IMR-90 (cell line): Measurements from ENCODE around the gene GM2A. TPM values are rescaled to one million over a fixed set of nuclear protein-coding genes. Genes with fewer than 3 reads are reported as not detected.

Experiments
- ATAC-seq: fragments of 200-7000 bp; cut with Tn5 transposase; 2 replicates; pipeline ENCODE4 v1.9.1; 2020; ENCODE audit warnings: low read depth, mild to moderate bottlenecking, moderate library complexity
- BruUV-seq: library from RNA; stranded (reverse); fragments of 400-500 nt; replicated peaks from 2 replicates; lab custom pipeline; 2021; lab: Mats Ljungman, UMichigan
- CTCF ChIA-PET: fragments of 300-600 bp; formaldehyde crosslinking; extraction: SDS; loops from one replicate; lab custom pipeline; 2021; ENCODE audit warnings: antibody characterized with exemption; lab: Yijun Ruan, JAX
- POLR2A ChIA-PET: fragments of 300-600 bp; sonication (Branson Sonifier 250); formaldehyde crosslinking; loops from one replicate; lab custom pipeline; 2022; ENCODE audit warnings: antibody characterized with exemption; ENCODE audit not compliant: unreplicated experiment; lab: Charles Lee
- DNase-seq: peaks from one replicate; pipeline ENCODE4 v3.0.0; 2013
- H2AFZ ChIP-seq: replicated peaks from 2 replicates; pipeline ENCODE3; 2013; ENCODE audit warnings: low read length, mild to moderate bottlenecking; ENCODE audit not compliant: poor library complexity
- H2AK5ac ChIP-seq: 2 replicates; pipeline ENCODE4 v1.6.1; 2013; ENCODE audit warnings: low read depth, low read length, inconsistent platforms
- H2AK9ac ChIP-seq: replicated peaks from 2 replicates; pipeline ENCODE3; 2013; ENCODE audit warnings: mild to moderate bottlenecking, low read depth, low read length, moderate library complexity; ENCODE audit not compliant: poor library complexity
- H2BK120ac ChIP-seq: 2 replicates; pipeline ENCODE4 v1.6.1; 2013; ENCODE audit warnings: low read depth, low read length, inconsistent platforms
- H2BK15ac ChIP-seq: 3 replicates; pipeline ENCODE4 v1.6.1; 2013; ENCODE audit warnings: low read depth, low read length, inconsistent platforms
- H2BK20ac ChIP-seq: 2 replicates; pipeline ENCODE4 v1.6.1; 2013; ENCODE audit warnings: low read depth, mild to moderate bottlenecking, inconsistent platforms, low read length, moderate library complexity
- H2BK5ac ChIP-seq: 2 replicates; pipeline ENCODE4 v1.6.1; 2013; ENCODE audit warnings: mild to moderate bottlenecking, low read depth, low read length, inconsistent platforms; ENCODE audit not compliant: poor library complexity, severe bottlenecking
- H3K14ac ChIP-seq: replicated peaks from 2 replicates; pipeline ENCODE4 v1.6.1; 2013; ENCODE audit warnings: low read depth, low read length, inconsistent platforms
- H3K18ac ChIP-seq: 2 replicates; pipeline ENCODE4 v1.6.1; 2013; ENCODE audit warnings: low read depth, low read length, control low read depth
- H3K23ac ChIP-seq: 2 replicates; pipeline ENCODE4 v1.6.1; 2013; ENCODE audit warnings: low read depth, low read length, inconsistent platforms
- H3K27ac ChIP-seq: 2 replicates; pipeline ENCODE4 v1.5.1; 2013; ENCODE audit warnings: mild to moderate bottlenecking, control low read depth, low read length; ENCODE audit not compliant: insufficient read depth
- H3K27me3 ChIP-seq: 2 replicates; pipeline ENCODE4 v1.6.1; 2013; ENCODE audit warnings: low read length; ENCODE audit not compliant: control insufficient read depth, insufficient read depth
- H3K36me3 ChIP-seq: 2 replicates; pipeline ENCODE4 v1.6.1; 2013; ENCODE audit warnings: low read length, mixed read lengths; ENCODE audit not compliant: control insufficient read depth, insufficient read depth
- H3K4ac ChIP-seq: 2 replicates; pipeline ENCODE4 v1.6.1; 2013; ENCODE audit warnings: low read depth, low read length, inconsistent platforms
- H3K4me1 ChIP-seq: 2 replicates; pipeline ENCODE4 v1.6.1; 2013; ENCODE audit warnings: low read length, mixed read lengths; ENCODE audit not compliant: control insufficient read depth, insufficient read depth
- H3K4me2 ChIP-seq: 2 replicates; pipeline ENCODE4 v1.6.1; 2013; ENCODE audit warnings: low read depth, mild to moderate bottlenecking, control low read depth, low read length, moderate library complexity
- H3K4me3 ChIP-seq: 2 replicates; pipeline ENCODE4 v1.5.1; 2013; ENCODE audit warnings: low read depth, mild to moderate bottlenecking, control low read depth, low read length, moderate library complexity; ENCODE audit not compliant: insufficient read depth
- H3K56ac ChIP-seq: 2 replicates; pipeline ENCODE4 v1.6.1; 2013; ENCODE audit warnings: low read length, inconsistent platforms; ENCODE audit not compliant: insufficient read depth; ENCODE audit errors: extremely low read depth
- H3K79me1 ChIP-seq, 2 experiments: 2 replicates each; pipeline ENCODE4 v1.6.1; 2013; ENCODE audit warnings: low read length in 2 of 2, inconsistent platforms in 1 of 2, low read depth in 1 of 2
- H3K9ac ChIP-seq: 2 replicates; pipeline ENCODE4 v1.6.1; 2013; ENCODE audit warnings: low read depth, low read length, control low read depth
- H3K9me1 ChIP-seq: 2 replicates; pipeline ENCODE4 v1.6.1; 2013; ENCODE audit warnings: low read length, inconsistent platforms; ENCODE audit not compliant: insufficient read depth
- H3K9me3 ChIP-seq: 2 replicates; pipeline ENCODE4 v1.6.1; 2013; ENCODE audit warnings: low read length; ENCODE audit not compliant: control insufficient read depth, insufficient read depth
- H4K20me1 ChIP-seq: 2 replicates; pipeline ENCODE4 v1.6.1; 2013; ENCODE audit warnings: low read length, inconsistent platforms; ENCODE audit not compliant: insufficient read depth
- H4K5ac ChIP-seq: 2 replicates; pipeline ENCODE4 v1.6.1; 2013; ENCODE audit warnings: mild to moderate bottlenecking, low read depth, low read length, control low read depth
- H4K8ac ChIP-seq, 2 experiments: 2 replicates each; pipeline ENCODE4 v1.6.1; 2013; ENCODE audit warnings: low read depth in 2 of 2, low read length in 2 of 2, control low read depth in 1 of 2, inconsistent platforms in 1 of 2
- H4K91ac ChIP-seq: 2 replicates; pipeline ENCODE4 v1.6.1; 2013; ENCODE audit warnings: low read depth, low read length, inconsistent platforms; ENCODE audit not compliant: insufficient read depth
- FOS ChIP-seq: fragments of 150-350 bp; IDR thresholded peaks from 2 replicates; pipeline ENCODE4 v1.6.1; 2016; ENCODE audit warnings: low read depth, low read length
- MAZ ChIP-seq: IDR thresholded peaks from 2 replicates; pipeline ENCODE4 v1.6.1; 2012; ENCODE audit warnings: low read depth, mild to moderate bottlenecking, low read length, improper control_type of control experiment, moderate library complexity, borderline replicate concordance
- MXI1 ChIP-seq: IDR thresholded peaks from 2 replicates; pipeline ENCODE4 v1.6.1; 2012; ENCODE audit warnings: low read depth, mild to moderate bottlenecking, low read length, moderate library complexity, borderline replicate concordance
- RFX5 ChIP-seq: IDR thresholded peaks from 2 replicates; pipeline ENCODE4 v1.8.0; 2012; ENCODE audit warnings: low read depth, mild to moderate bottlenecking, low read length, moderate library complexity
- SMC3 ChIP-seq: fragments of 150-350 bp; IDR thresholded peaks from 2 replicates; pipeline ENCODE4 v1.6.1; 2016; ENCODE audit warnings: low read depth, mild to moderate bottlenecking, antibody characterized with exemption, low read length, moderate library complexity
- WGBS, 2 experiments: methylation state at CpG; one replicate each; pipeline versions ENCODE4 v1.1.5 to v1.1.7; 2013; ENCODE audit warnings: missing lambda C conversion rate in 2 of 2; ENCODE audit not compliant: insufficient read length in 1 of 2; ENCODE audit errors: extremely low coverage in 2 of 2; 5-methylcytosine and 5-hydroxymethylcytosine counted together
- dilution Hi-C: fragments of 300-500 bp; cut with HindIII; formaldehyde crosslinking; loops from one replicate; pipeline ENCODE4 v1.14.3; 2018; ENCODE audit warnings: low sequenced_read_pairs; ENCODE audit not compliant: unreplicated experiment
- in situ Hi-C: fragments of 300-500 bp; cut with MboI; formaldehyde crosslinking; loops from 3 replicates; pipeline ENCODE4 v1.14.3; 2019; ENCODE audit warnings: low sequenced_read_pairs, inconsistent platforms, mixed read lengths
- intact Hi-C: fragments of 100-400 bp; cut with micrococcal nuclease; formaldehyde crosslinking; loops from 2 replicates; pipeline ENCODE4 v1.10.0; 2022
- polyA plus RNA-seq, 3 experiments: library from polyadenylated mRNA; depleted of rRNA; stranded (reverse); fragments of >200 nt; gene quantifications; 2 replicates each; pipeline ENCODE4 v1.2.3, GENCODE V29; 2012; ENCODE audit warnings: low replicate concordance in 1 of 3
- total RNA-seq: library from RNA; depleted of rRNA; stranded (reverse); fragments of >200 nt; gene quantifications from 2 replicates; pipeline ENCODE4 v1.2.3, GENCODE V29; 2012
- TF ChIP-seq, protein P1 (sequence below): fragments of 150-350 bp; IDR thresholded peaks from 2 replicates; pipeline ENCODE4 v1.6.1; 2016; ENCODE audit warnings: low read depth, mild to moderate bottlenecking, low read length, moderate library complexity, borderline replicate concordance
- TF ChIP-seq, protein P2 (sequence below): conservative IDR thresholded peaks from 2 replicates; pipeline ENCODE4 v1.5.1; 2012; ENCODE audit warnings: mild to moderate bottlenecking, low read depth, low read length, improper control_type of control experiment

The GM2A gene
- total and polyA plus RNA-seq, 2 of the 4 experiments (the other 2 are of a cell fraction): 13.8 to 18.5 TPM

DNA sequence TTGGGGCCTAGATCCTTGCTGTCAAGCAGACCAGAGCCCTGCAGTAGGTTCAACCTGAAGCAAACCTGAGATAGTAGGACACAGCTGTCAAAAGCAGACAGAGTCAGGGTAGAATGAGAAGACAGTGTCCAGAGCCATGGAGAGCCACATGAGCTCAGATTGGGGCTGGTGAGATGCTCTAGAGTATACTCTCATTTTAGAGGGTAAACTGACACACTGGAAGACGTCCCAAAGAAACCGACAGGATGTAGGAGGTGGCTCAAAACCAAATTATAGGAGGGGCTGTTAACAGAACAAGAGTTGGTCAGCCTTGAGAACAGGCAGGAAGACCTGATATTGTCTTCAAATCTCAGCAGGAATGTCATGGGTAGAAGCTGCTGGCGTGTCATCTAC lies 40.6 kb upstream of the GM2A start:
- Histone ChIP-seq H3K4ac (no peak overlapping the region), H3K36me3 (no peaks in the 10 kb centered on the region), H3K14ac (no peak overlapping the region), H4K91ac (no peak overlapping the region), H2BK20ac (no peak overlapping the region), H2AK9ac (peak overlapping the region; percentile 42), H2AFZ (no peak overlapping the region), H3K56ac (no peak overlapping the region), H3K18ac (no peak overlapping the region), H2AK5ac (no peak overlapping the region), H3K9me1 (0 out of 2 replicates have a peak, but pooled peaks cover 3% of the 10 kb centered on the region), H2BK15ac (no peak overlapping the region), H4K5ac (no peak overlapping the region), H4K20me1 (no peaks in the 10 kb centered on the region), H3K27me3 (peaks cover 7% of the 10 kb centered on the region), H2BK5ac (no peak overlapping the region), H2BK120ac (no peak overlapping the region), H3K9ac (no peak overlapping the region), H3K23ac (no peak overlapping the region), H3K27ac (no peak overlapping the region), H3K4me1 (no peaks in the 10 kb centered on the region), H3K4me2 (no peak overlapping the region), H3K9me3 (no peaks in the 10 kb centered on the region), H4K8ac (no peak overlapping the region), H3K79me1 (no peaks in the 10 kb centered on the region), H3K4me3 (no peak overlapping the region)
- in situ Hi-C loops: no loop called here
- intact Hi-C loops: no loop called here
- DNase-seq (no peak), ATAC-seq (no peak)
- POLR2A ChIA-PET: no interaction called here
- CTCF ChIA-PET: no interaction called here
- 62% methylated on average over 2 of the region's 3 CpGs; no CpG with 5 or more reads in 1 of the 2 experiments for WGBS, 2 experiments
- no peak for TF ChIP-seq MAZ
- TF ChIP-seq, protein P1, sequence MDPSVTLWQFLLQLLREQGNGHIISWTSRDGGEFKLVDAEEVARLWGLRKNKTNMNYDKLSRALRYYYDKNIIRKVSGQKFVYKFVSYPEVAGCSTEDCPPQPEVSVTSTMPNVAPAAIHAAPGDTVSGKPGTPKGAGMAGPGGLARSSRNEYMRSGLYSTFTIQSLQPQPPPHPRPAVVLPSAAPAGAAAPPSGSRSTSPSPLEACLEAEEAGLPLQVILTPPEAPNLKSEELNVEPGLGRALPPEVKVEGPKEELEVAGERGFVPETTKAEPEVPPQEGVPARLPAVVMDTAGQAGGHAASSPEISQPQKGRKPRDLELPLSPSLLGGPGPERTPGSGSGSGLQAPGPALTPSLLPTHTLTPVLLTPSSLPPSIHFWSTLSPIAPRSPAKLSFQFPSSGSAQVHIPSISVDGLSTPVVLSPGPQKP: no peak
- no peak for TF ChIP-seq MXI1
- TF ChIP-seq, protein P2, sequence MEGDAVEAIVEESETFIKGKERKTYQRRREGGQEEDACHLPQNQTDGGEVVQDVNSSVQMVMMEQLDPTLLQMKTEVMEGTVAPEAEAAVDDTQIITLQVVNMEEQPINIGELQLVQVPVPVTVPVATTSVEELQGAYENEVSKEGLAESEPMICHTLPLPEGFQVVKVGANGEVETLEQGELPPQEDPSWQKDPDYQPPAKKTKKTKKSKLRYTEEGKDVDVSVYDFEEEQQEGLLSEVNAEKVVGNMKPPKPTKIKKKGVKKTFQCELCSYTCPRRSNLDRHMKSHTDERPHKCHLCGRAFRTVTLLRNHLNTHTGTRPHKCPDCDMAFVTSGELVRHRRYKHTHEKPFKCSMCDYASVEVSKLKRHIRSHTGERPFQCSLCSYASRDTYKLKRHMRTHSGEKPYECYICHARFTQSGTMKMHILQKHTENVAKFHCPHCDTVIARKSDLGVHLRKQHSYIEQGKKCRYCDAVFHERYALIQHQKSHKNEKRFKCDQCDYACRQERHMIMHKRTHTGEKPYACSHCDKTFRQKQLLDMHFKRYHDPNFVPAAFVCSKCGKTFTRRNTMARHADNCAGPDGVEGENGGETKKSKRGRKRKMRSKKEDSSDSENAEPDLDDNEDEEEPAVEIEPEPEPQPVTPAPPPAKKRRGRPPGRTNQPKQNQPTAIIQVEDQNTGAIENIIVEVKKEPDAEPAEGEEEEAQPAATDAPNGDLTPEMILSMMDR: no peak
- TF ChIP-seq SMC3: no peak
- no peak for TF ChIP-seq RFX5
- TF ChIP-seq FOS: no peak
- dilution Hi-C loops: no loop called here
- no TSS peak for BruUV-seq
